Activated naive CD8-positive, alpha-beta T cell treated with anti-CD3 and anti-CD28 coated beads, Interleukin-2, amount 50 U/mL, for 16 hours (primary cell): ENCODE measurements around the gene PHAF1.

Experiments
- DNase-seq: peaks from one replicate; pipeline ENCODE4 v3.0.0-alpha.2; 2020; ENCODE audit warnings: low read depth, low spot score

Gene PHAF1

DNA sequence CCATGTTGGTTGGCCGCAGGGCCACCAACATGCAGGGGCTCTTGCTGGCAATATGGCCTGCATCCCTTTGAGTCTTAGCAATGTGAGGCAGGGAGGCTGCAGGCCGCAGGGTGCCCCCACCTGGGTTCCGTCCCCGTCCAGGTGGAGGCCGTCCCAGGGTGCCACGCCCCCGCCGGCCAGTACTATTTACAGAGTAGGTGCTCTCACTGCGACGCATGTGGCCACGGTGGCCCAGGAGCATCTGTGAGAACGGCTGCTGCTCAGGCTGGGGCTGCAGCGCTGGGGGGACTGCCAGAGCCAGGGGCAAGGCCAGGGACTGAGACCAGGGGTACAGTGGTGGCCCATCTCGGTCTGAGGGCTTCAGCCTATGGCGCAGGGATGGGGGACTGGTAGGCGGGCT lies 70.4 kb downstream of the PHAF1 start:
- no peak for DNase-seq

DNA sequence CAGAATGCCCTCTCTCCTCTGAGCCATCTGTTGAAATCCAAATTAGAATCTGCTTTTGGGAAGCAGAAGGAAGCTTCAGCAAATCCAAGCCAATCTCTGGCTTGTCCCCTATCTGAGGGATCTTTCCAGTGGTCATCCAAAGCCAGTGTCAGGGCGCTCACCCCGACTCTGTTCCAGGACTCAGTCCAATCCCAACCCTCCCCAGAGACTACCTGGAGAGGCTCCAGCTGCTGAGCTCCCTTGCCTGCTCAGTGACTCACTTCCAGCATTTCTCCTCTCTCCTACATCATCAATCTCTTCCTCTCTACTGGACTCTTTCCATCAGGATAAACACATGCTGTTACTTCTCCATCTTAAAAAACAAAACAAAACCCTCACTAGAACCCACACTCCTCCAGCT lies 71.6 kb downstream of the PHAF1 start:
- no peak for DNase-seq

DNA sequence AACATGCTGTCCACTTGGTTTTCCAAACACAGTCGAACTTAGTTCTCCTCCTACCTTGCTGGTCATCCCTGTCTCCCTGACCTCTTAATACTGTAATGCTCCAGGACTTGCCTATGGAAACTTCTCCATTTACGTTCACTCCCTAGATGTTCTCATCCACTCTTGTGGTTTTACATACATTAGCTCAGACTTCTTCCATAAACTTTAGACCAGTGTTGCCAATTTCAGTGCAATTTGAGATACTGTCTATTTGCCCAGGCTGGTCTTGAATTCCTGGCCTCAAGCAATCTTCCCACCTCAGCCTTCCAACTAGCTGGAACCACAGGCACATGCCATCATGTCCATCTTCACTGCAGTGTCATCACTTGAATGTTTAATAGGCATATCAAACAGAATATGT lies 72.5 kb downstream of the PHAF1 start:
- DNase-seq: no peak

DNA sequence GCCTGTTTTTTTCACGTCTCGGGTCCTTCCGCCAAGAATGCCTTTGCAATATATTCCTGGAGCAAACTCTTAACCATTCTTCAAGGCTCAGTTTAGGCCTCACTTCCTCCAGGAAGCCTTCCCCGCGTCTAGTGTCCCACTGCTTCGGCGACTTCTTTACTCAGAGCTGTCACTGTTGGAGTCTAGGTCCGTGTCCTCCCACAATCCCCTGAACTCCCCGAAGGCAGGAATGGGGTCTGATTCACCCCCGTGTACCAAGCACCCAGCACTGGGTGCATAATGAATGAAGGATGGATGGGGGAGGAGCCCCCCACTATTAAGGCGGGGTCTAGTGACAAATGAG lies 73.5 kb downstream of the PHAF1 start:
- DNase-seq: no peak

DNA sequence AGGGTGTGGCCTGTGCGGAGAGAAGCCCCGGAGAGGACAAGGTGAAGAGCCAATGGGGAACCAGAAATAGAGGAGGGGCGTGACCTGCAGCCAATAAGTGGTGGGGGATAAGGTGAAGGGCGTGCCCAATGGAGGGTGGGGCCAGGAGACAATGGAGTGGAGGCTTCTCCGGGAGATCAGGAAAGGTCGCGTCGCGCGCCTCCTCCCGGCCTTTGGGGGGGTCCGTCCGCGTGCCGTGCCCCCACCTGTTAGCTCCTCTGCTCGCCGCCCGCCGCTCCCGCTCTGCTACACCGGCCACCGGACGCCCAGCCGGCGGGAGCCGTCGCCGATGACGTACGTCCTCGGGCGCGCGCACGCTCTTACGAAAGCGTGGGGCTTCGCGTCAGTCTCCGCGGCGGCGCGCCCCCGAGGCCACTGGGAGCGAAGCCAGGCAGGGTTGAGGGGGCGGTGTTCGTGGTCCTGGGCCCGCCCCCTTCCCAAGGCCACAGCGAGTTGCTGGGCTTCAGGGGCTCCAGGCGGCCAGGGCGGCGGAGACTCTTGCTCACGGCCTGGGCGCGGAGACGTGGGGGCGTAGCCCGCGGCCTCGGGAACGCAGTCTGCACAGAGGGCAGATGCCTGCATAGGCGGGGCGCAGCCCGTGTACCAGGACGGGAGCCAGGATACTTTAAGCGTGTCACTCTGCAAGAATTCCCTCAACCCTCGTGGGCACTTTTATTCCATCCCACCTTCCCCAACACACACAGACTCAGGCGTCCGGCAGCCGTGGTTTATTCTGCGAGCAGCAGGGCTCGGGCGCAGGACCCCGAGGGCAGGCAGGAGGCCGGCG lies 74.1 kb downstream of the PHAF1 start, which contains the start of gene MATCAP1:
Gene MATCAP1, minus strand, starts transcription at position 337 of the 826 bp plus-strand sequence. CDS start 3,353 bp downstream, outside the sequence.
- peak; percentile 90 for DNase-seq

DNA sequence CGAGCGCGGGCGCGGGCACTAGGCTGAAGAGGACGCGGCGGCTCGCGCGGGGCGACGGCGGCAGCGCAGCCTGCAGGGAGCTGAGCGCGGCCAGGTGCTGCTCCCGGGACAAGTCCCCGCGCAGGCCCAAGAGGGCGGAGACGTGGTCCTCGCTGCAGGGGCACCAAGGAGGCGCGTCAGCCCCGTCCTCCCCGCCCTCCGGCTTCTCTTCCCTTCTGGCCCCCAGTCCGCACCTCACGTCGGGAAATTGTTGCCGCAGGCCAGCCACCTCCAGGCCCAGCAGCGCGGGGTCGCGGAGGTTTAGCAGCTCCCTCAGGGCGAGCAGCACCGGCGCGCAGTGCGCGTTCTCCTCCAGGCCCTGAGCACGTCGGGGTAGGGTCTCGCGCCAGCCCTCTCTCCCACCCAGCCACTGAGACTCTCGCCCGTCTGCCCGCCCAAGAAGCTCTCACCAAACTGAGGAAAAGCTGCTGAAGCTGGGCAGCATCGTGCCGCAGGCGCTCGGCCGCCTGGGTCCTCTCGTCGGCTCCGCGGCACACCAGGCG lies 74.8 kb downstream of the PHAF1 start:
- no peak for DNase-seq

DNA sequence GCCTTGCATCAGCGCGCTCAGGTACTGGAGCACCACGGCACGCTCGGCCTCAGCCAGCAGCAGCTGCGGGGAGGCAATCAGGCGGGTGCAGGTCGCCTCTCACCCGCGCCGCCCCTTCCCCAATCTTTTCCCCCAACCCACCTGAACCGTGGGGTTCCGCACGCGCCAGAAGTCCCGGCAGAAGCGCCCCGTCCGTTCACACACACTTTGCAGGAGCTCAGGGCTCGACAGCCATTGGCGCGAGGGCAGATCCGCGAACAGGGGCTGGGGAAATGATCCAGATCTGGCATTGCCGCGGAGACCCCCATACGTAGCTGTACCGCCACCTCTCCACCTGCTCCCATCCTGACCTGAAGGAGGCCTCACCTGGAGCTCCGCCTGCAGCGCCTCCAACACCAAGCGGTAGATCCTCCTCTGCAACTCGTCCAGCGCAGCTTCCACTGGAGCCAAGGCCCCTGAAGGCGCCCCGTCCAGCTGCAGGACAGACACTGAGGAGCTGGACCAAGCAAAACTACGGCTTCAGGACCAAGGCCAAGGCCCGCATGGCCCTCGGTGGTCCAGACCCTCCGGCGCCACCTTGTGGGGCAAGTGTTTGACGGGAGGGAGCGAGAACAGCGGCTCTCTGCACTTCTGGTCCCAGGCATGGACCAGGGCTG lies 75.4 kb downstream of the PHAF1 start:
- DNase-seq: peak; percentile 50

DNA sequence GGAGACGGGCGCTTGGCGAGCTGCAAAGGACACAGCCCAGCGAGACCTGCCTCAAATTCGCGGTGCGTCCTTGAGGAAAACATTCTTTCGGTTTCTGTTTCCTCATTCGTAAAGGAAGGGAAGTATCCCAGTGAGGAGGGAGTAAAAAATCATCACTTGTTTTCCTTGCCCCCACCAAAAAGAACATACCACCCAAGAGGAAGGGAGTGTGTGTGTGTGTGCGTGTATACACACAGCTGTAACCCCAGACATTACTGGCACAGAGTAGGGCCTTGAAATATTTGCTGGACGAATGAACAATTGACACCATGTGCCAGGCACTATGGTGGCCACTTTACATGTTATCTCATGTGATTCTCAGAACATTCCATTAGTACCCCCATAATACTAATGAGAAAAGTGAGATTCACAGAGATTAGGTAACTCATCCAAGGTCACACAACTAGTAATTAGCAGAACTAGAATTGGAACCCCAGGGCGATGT lies 76.0 kb downstream of the PHAF1 start:
- no peak for DNase-seq

DNA sequence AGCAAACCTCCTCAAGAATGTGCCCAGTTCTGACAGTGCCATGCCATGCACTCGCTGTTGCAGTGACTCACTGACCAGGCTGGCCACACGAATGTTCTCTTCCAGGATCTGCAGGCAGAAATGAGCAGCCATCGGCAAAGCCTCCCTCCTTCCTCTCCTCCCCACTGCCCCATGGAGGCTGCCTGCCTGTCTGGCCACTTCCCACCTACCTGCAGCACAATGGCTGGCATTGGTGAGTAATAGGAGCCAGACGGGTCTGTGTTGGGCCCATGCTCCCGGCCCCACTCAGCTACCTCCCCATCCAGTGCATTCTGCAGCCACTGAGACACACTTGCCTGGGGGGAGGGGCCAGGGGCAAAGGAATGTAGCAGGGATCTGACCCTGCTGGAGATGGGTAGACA lies 76.8 kb downstream of the PHAF1 start:
- no peak for DNase-seq

DNA sequence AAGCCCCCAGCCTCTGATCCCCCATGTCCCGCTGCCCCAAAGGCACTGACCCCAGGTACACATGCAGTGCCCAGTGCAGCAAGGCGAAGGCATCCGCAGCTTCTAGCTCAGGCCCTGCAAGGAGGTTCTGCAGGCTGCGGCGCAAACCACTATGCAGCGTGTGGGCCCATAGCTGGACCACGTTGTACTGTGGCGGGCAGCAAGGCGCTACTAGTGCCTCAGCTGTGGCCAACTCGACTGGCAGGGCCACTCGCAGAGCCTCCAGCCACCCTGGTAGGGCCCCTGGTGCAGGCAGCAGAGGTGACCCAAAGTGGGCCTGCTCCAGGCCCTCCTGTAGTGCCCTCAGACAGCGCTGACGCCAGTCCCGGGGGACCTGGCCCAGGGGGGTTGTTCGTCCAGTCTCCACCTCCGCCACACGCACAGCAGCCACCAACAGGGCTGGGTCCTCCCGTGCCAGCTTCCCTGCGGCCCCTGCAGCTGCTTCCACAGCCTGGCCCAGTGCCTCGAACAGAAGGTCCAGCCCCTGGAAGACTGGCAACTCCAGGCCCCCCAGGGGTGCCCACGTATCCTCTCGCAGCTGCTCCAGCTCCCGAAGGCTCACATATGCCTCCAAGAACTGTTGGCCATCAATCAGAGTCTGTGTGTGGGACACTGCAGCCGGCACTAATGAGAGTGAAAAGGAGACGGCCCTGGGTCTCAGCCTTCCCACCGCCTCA lies 77.6 kb downstream of the PHAF1 start:
- DNase-seq: no peak

DNA sequence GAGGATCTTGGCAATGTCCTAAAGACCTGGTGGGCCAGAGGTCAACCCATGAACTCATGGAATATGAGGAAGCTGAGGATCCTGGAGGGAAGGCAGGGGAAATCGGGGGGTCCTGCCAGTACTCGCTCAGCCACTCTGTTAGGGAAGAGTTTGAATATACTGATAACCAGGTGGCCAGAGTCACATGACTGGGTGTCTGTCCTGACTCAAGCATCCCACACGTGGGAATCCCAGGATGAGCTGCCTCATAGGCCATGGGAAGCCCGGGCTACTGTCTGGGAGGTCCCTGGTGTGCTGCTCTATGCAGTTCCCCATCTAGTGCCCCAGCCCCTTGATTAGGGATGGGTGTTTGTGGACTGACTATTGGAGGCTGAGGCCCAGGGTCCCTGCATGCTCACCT lies 78.6 kb downstream of the PHAF1 start:
- no peak for DNase-seq

DNA sequence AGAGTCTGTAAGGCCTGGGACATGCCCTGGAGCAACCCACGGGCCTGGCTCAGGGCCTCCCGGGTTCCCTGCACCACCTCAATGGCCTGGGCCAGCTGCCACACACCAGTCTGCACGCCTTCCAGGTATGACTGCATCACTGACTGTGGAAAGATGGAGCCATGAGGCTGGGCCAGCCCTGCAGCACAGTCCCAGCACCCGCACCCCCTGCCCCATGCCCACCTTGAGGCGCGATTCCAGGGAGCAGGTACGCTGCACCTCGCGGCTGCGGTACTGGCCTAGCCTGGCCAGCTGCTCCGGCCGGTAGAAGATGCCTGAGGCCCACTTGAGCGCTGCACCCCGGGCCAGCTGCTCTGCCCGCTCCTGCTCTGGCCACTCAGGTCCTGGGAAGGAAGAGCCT lies 79.1 kb downstream of the PHAF1 start:
- DNase-seq: no peak

DNA sequence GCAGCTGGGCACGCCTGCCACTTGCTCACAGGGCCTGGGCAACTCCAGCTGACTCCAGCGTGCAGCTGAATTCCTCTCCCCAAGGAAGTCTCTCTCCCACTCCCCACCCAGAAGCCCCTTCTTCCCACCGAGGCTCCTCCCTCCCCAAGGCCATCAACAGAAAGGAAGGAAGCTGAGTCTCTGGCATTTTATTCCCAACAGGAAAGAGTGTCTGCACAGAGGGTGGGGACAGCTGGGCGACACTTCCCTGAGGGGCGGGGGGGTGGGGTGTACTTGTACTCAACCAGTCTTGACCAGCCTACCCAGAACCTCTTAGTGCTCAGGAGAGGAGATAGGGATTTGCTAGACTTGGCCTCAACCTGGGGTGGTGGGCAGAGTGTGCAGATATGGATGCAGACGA lies 80.3 kb downstream of the PHAF1 start, which contains the start of gene EXOC3L1:
Gene EXOC3L1, minus strand, starts transcription at position 96 of the 400 bp plus-strand sequence. CDS start 460 bp downstream, outside the sequence.
- DNase-seq: no peak

DNA sequence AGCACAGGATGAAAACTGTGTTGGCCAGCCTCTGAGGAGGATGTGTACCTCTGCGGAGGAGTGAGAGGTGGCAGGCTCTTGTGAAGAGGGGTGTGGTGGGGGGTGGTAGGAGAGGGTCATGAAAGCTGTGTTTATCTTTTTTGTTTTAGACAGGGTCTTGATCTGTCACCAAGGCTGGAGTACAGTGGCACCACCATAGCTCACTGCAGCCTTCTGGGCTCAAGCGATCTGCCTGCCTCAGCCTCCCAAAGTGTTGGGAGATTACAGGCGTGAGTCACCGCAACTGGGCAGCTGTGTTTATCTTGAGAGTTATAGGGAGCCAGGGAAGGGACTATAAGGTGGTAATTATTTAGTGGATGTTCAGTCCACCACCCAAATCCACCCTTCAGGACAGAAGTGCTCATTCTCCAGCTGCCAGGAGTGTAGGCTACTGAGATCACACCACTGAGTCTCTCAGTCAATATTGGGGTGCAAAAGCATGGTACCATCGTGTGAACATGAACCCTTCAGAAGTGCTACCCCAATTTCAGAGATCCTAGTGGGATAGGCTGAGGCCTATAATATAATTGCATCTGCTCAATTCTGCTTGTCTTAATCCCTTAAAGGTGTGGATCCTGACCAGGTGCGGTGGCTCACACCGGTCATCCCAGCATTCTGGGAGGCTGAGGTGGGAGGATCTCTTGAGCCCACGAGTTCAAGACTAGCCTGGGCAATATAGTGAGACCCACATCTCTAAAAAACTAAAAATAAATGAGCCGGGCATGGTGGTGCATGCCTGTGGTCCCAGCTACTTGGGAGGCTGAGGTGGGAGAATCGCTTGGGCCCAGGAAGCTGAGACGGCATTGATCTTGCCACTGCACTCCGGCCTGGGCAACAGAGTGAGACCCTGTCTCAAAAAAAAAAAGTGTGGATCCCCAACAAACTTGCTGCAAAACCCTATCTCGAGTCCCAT lies 81.0 kb downstream of the PHAF1 start:
- DNase-seq: no peak

DNA sequence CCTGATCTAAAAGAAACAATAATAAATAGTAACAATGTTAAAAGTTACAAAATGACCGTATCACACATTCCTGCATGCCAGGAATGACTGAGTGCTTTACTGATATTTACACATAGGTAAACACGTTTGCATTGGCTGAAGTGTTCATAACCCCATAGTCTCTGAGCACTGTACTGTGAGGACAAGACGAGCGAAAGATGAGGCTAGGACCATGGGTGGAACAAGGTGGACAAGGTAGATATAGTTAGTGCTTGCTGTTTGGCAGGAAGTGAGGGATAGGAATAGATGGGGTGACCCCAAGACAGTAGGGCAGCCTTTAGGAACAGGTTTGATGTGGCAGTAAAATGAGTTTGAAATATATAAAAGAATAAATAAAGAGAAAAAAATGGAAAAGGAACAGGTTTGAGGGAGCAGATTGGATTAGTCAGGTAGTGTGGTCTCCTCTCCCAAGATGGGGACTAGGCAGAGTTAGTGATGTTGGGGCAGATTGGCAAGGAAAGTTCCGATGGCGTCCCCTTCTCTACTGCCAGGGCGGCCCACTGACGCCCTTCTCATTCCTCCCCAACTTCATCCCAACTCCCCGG lies 81.8 kb downstream of the PHAF1 start:
- DNase-seq: no peak

DNA sequence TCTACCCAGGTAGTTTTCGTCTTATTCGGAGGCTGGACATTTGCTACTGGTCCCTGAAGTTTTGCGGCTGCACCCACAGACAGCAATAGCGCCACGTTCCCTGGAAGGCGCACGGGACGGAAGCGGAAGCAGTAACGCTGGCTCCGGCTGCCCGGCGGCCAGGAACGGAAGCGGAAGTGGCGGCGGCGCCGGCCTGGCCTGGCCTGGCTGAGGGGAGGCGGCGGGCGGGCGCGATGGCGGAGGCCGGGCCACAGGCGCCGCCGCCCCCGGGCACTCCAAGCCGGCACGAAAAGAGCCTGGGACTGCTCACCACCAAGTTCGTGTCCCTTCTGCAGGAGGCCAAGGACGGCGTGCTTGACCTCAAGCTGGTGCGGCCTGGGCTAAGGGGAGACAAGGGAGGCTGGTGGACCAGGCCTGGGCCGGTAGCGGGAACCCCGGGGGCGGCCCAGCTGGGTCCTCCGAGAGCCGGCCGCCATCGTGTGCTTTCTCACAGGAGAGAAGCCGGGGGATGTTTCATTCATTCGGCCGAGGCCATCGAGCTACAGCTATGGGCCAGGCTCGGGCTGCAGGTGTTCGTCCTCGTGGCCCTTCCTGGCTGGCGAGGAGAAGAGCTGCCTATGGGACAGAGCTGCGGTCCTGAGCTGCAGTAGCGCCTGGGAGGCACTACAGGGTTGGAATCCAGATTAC lies 82.4 kb downstream of the PHAF1 start, which contains the start of gene E2F4:
Gene E2F4, plus strand, starts transcription at position 161 of the 687 bp plus-strand sequence. Its CDS starts 73 bp downstream, at position 234.
- DNase-seq: peak; percentile 70

DNA sequence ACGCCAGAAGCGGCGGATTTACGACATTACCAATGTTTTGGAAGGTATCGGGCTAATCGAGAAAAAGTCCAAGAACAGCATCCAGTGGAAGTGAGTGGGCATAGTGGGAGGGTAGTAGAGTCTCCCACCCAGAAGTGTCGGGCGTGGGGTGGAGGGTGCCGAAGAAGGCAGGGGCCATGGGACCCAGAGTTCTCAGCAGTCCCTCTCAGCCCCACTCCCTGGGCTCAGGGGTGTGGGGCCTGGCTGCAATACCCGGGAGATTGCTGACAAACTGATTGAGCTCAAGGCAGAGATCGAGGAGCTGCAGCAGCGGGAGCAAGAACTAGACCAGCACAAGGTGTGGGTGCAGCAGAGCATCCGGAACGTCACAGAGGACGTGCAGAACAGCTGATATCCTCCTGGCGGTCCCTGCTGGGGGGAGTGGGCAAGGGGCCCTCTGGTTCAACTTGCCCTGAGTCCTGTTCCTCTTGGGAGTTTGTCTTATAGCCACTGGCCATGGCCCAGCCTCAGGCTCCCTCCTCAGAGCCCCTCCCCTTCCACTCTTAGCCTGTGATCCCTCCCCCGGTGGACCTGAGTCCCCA lies 83.1 kb downstream of the PHAF1 start:
- no peak for DNase-seq

DNA sequence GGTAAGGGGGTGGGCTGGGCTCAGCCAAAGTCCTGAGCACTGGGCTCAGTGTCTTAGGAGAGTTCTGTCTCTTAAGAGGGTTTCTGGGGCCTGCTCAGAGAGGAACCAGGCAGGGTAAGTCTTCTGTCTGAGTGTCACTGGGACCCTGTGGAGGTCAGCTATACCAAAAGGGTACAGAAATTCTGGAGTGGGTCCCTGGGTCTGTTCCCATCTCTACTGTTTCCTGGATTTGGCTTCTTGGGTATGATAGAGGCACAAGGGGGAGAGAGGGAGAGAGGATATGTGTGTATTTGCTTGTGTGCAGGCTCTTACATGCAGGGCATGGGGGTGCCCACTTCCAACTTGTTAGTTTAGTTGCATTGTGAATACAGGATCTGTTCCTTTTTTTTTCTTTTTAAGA lies 83.8 kb downstream of the PHAF1 start:
- no peak for DNase-seq

DNA sequence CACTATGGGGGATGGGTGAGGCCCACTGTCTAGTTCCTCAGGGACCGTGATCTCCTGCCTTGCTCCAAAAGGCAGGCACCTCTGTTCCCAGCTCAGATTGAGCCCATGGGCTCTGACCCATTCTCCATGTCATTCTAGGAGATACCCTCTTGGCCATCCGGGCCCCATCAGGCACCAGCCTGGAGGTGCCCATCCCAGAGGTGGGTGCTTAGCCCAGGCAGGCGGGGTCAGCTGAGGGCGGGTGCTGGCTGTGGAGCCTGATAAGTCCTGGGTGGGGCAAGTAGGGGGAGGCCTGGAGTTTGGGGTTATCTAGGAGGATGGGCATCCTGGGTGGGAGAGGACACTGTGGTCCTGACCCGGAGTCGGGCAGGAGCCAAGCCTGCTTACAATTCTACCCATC lies 84.5 kb downstream of the PHAF1 start:
- DNase-seq: no peak
